MCF 10A (cell line): ENCODE results near the gene TNRC6B. TPM values are rescaled to one million over a fixed set of nuclear protein-coding genes. Genes with fewer than 3 reads are reported as not detected.
"Not testable (repeated sequence)": the region's sequence is repeated elsewhere in the genome, so short reads cannot be mapped to it uniquely, and the experiment has no call there.

Source experiments
- BruUV-seq: library from RNA; stranded (reverse); fragments of 400-500 nt; replicated peaks from 2 replicates; lab custom pipeline; 2021; lab: Mats Ljungman, UMichigan
- CTCF ChIA-PET: fragments of 300-600 bp; sonication (Branson Sonifier 250); formaldehyde crosslinking; extraction: SDS; loops from one replicate; lab custom pipeline; 2021; ENCODE audit warnings: antibody characterized with exemption, inconsistent platforms; lab: Yijun Ruan, JAX
- POLR2A ChIA-PET: fragments of 300-600, 350-650 bp; sonication (Branson Sonifier 250); formaldehyde crosslinking; extraction: SDS; loops from one replicate; lab custom pipeline; 2020; ENCODE audit warnings: antibody characterized with exemption, inconsistent platforms; lab: Yijun Ruan, JAX
- DNase-seq: peaks from one replicate; pipeline ENCODE4 v3.0.0-alpha.2; 2018; ENCODE audit not compliant: unreplicated experiment
- H3K27ac Mint-ChIP-seq: one replicate; pipeline ENCODE4 v1.8.0; 2022; ENCODE audit warnings: mild to moderate bottlenecking, low read depth, mixed read lengths; ENCODE audit not compliant: unreplicated experiment
- H3K27me3 Mint-ChIP-seq: one replicate; pipeline ENCODE4 v1.8.0; 2022; ENCODE audit warnings: mixed read lengths; ENCODE audit not compliant: insufficient read depth, unreplicated experiment
- H3K36me3 Mint-ChIP-seq: one replicate; pipeline ENCODE4 v1.8.0; 2022; ENCODE audit warnings: mild to moderate bottlenecking, moderate library complexity, mixed read lengths; ENCODE audit not compliant: insufficient read depth, unreplicated experiment
- H3K4me1 Mint-ChIP-seq: one replicate; pipeline ENCODE4 v1.8.0; 2022; ENCODE audit warnings: mixed read lengths; ENCODE audit not compliant: insufficient read depth, unreplicated experiment
- H3K4me3 Mint-ChIP-seq: one replicate; pipeline ENCODE4 v1.8.0; 2022; ENCODE audit warnings: mild to moderate bottlenecking, moderate library complexity, mixed read lengths; ENCODE audit not compliant: unreplicated experiment
- H3K9me3 Mint-ChIP-seq: one replicate; pipeline ENCODE4 v1.8.0; 2022; ENCODE audit warnings: mixed read lengths; ENCODE audit not compliant: unreplicated experiment
- CTCF ChIP-seq: fragments of 200-600 bp; IDR thresholded peaks from one replicate; pipeline ENCODE4 v1.8.0; 2022; ENCODE audit warnings: antibody characterized with exemption, mild to moderate bottlenecking; ENCODE audit not compliant: unreplicated experiment
- intact Hi-C: fragments of 100-400 bp; cut with micrococcal nuclease; formaldehyde crosslinking; loops from 2 replicates; pipeline ENCODE4 v1.14.1; 2022
- total RNA-seq: library from RNA; stranded (reverse); gene quantifications from 2 replicates; pipeline ENCODE4 v1.2.3, GENCODE V29; 2022

Gene TNRC6B
- total RNA-seq, 1 experiment from 2014 or later: 27.1 TPM

DNA sequence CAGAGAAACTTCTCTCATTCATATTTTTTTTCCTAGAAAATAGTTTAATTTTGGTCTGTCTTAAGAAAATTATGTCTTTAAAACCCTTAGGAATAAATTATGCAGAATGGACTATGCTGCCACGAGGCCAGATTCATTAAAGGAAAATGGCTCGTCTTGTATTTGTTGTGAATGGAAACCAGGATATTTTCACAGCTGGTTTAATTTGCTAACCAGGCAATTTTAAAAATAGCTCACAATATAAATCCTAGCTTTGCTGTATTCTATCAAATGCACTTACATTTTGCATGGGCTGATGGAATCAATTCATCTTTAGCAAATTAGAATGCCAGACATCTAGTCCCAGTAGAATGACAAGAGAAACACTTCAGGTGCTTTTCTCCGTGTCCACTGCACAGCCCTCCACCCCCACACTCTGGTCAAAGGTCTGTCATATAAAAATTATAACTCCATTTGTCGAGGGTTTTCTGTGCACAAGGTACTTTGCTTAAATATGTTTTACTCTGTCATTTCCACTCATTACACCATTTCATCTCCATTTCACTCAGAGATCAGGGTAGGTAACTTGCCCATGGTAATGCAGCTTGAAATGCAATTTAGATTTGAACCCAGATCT lies 20.3 kb upstream of the TNRC6B start:
- Mint-ChIP-seq H3K27ac (no peak overlapping the region), H3K4me3 (no peak overlapping the region), H3K36me3 (peaks cover 7% of the 10 kb centered on the region), H3K9me3 (no peaks in the 10 kb centered on the region), H3K4me1 (no peaks in the 10 kb centered on the region), H3K27me3 (no peaks in the 10 kb centered on the region)
- intact Hi-C loops: no loop called here
- CTCF ChIA-PET: no interaction called here
- BruUV-seq: no TSS peak
- DNase-seq: no peak
- no peak for TF ChIP-seq CTCF
- POLR2A ChIA-PET: interaction anchor here (1.4 to 2.2 kb wide), 3 partner anchors 20 to 114 kb away, joined by 4 to 11 read pairs (median 8); partner anchors contain the start of gene TNRC6B

DNA sequence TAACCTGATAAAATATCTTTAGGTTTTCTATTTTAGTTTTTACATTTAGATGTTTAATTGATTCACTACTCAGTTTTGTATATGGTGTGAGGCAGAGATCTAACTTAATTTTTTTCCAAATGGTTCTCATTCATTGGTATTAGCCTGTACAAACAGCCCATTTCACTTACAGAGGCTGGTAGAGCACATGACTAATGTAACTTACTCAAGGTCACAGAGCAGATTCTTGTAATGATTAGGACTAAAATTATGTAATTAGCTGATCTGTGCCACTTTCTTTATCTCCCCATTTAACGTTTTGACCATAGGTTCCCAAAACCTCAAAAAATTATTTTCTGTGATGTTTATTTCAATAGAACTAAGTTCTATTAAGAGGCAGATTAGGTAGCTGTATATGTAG lies 16.5 kb upstream of the TNRC6B start:
- intact Hi-C loops: no loop called here
- Mint-ChIP-seq H3K4me3 (no peak overlapping the region), H3K9me3 (no peaks in the 10 kb centered on the region), H3K27ac (no peak overlapping the region), H3K27me3 (no peaks in the 10 kb centered on the region), H3K4me1 (no peaks in the 10 kb centered on the region), H3K36me3 (peaks cover 28% of the 10 kb centered on the region)
- ChIA-PET CTCF (interaction anchor here (0.7 kb wide), 1 partner anchor 105 kb away, joined by 3 read pairs; no protein-coding TSS in a partner anchor), POLR2A (interaction anchor here (0.8 to 3.5 kb wide), 2 partner anchors 17 to 186 kb away, joined by 3 to 30 read pairs; partner anchors contain the start of gene TNRC6B)
- DNase-seq: no peak
- no TSS peak for BruUV-seq
- TF ChIP-seq CTCF: no peak

- DNase-seq, H3K9me3 Mint-ChIP-seq, intact Hi-C loops, CTCF ChIA-PET, H3K27me3 Mint-ChIP-seq, H3K4me1 Mint-ChIP-seq, BruUV-seq, H3K4me3 Mint-ChIP-seq, H3K27ac Mint-ChIP-seq: not testable (repeated sequence)
- POLR2A ChIA-PET: interaction anchor here (1.6 kb wide), 1 partner anchor 13 kb away, joined by 4 read pairs; no protein-coding TSS in a partner anchor
- H3K36me3 Mint-ChIP-seq: peaks cover 23% of the 10 kb centered on the region
Measured at GRCh38 chr22:40165537-40165936, 12.2 kb upstream of the TNRC6B start.

GRCh38 chr22:40175611-40176244 lies 2.0 kb upstream of the TNRC6B start:
- DNase-seq: no peak
- TF ChIP-seq CTCF: no peak
- no TSS peak for BruUV-seq
- no peak overlapping the region for H3K4me3 Mint-ChIP-seq
- intact Hi-C loops: loop anchor here (5.0 kb wide), 3 partner anchors 62 to 643 kb away; partner anchors contain the start of gene RPS19BP1
- no peaks in the 10 kb centered on the region for H3K9me3 Mint-ChIP-seq
- H3K27ac Mint-ChIP-seq: no peak overlapping the region
- POLR2A ChIA-PET: interaction anchor here (0.8 kb wide), 1 partner anchor 132 kb away, joined by 3 read pairs; no protein-coding TSS in a partner anchor
- no peaks in the 10 kb centered on the region for H3K27me3 Mint-ChIP-seq
- CTCF ChIA-PET: no interaction called here
- H3K36me3 Mint-ChIP-seq: peaks cover 18% of the 10 kb centered on the region
- H3K4me1 Mint-ChIP-seq: peaks cover 28% of the 10 kb centered on the region
